ENCODE data around the gene CD28.
"Not testable (repeated sequence)": the region's sequence is repeated elsewhere in the genome, so short reads cannot be mapped to it uniquely, and the experiment has no call there.

The CD28 gene

DNA sequence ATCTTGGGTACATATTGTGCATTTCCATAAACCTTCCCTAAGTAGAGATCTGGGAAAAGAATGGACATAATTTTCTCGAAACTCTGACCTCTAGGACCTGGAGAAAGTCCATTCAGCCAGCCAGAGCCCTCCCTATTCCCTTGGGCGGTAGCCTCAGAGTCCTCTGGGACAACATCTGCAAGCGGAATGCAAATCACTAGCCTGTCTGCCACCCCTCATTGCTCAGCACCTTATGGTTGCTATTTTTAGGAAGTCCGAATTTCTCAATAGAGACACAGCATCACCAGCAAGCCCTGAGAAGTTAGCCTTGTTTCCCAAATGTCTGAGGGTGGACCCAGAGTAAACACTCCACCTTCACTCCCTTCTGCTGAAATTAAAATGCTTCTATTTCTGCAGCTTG is 17.6 kb upstream of the CD28 start:
- no peak for DNase-seq

DNA sequence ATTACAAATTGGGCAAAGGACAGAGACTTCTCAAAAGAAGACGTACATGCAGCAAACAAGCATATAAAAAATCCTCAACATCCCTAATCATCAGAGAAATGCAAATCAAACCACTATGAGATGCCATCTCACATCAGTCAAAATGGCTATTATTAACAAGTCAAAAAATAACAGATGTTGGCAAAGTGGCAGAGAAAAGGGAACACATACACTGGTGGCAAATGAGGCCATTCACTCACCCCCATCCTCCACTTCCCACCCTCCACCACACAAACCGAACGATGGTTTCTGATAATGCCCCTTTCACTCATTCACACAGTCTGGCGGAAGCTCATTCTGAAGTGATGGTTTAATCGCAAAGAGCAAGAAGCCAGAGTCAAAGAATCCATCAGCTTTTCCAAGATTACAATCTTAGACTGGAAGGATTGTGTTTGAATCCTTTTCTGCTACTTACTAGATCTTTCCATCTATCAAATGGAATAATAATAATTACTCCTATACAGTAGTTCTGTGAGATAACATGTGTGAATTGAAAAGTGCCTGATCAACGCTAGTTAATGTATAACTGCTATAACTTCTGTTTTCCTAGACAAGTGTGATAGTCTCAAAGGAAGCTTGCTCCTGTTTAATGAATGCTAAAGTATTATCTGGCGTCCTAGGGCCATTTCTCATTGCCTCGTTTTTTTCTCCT is 16.9 kb upstream of the CD28 start:
- no peak for DNase-seq

DNA sequence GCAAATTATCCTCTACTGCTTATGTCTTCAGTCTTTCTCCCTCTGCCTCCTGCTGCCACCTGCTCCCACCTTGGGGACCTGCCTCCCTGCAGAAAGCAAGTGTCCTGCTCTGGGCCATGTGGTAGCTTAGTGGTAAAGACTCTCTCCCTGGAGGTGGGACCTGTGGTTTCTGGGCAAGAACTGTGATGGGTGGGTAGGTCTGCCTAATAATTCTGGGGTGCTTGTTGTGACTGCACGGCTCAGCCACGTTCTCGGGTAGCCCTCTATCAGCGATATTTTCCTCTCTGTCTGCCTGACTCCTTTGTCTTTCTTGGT is 16.4 kb upstream of the CD28 start:
- DNase-seq, result no peak

DNA sequence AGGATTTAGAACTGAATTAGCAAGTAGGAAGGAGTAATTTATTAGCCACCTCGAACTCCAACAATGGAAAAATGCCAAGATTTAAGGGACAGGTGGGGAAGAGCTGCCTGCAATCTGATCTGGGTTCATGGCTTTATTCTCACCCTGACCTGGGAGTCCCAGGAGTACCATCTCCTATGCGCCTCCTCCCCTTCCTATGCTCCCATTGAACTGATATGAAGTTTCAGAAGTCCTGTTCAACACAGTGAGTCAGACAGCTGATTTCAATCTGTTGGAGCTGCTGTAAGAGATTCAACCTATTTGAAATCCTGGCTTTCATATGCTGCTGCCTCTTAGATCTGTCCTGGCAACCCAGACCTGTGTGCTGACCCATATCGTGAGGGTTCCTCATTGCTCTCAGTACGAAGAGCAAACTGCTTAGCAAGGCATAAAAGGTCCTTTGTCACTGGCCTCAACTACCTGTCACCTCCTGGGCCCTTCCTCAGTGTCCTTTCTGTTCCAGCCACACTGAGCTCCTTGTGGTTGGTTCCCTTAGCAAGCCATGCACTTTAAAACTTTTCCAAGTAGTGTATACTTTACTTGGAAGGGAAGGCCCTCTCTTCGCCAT is 15.9 kb upstream of the CD28 start:
- DNase-seq, result no peak

DNA sequence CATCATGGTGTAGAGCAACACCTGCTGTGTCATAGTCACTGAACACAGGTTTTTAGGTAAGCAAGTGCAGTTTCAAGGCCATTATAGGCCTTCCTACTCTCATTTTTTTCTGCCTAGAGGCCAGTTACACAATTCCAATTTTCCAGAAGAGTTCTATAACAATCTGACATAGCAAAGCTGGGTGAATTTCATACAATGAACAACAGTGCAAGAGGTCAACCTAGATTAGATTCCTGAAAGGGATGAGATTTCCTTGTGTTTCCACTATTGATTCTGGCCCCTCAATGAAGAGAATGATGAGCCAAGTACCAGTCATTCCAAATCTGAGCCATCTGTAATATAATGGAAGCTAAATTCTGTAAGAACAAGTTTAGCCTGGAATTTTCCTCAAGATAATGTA is 15.3 kb upstream of the CD28 start:
- no peak for DNase-seq

DNA sequence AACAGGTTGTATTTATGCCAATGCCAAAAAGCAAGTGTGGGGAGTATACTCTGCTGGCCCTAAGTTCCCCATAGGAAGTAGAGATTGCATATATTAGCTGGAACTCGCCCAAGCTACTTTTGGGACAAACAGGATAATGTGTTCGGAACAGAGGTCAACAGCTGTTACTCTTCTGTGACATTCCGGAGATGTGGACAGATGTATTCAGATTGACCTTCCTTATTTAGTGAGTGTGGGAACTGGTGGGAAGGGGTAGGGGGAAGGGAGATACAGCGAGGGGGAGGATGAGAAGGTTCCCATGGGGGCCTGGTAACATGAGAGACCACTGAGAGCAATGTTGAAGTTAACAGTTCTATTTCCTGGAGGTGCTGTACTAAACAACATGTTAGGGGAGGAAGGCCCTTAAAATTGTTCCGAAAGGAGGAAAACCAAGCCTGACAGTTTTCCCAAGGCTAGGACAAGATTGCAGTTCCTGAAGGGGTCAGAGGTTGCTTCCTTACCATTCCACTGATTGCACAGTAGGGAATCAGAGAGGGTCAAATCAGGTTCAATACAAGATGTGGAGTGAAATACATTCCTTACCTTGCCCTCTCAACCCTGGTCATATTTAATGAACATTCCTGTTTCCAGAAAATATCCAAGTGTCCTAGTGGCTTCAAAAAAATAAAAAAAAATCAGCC is 14.3 kb upstream of the CD28 start:
- DNase-seq, result no peak

DNA sequence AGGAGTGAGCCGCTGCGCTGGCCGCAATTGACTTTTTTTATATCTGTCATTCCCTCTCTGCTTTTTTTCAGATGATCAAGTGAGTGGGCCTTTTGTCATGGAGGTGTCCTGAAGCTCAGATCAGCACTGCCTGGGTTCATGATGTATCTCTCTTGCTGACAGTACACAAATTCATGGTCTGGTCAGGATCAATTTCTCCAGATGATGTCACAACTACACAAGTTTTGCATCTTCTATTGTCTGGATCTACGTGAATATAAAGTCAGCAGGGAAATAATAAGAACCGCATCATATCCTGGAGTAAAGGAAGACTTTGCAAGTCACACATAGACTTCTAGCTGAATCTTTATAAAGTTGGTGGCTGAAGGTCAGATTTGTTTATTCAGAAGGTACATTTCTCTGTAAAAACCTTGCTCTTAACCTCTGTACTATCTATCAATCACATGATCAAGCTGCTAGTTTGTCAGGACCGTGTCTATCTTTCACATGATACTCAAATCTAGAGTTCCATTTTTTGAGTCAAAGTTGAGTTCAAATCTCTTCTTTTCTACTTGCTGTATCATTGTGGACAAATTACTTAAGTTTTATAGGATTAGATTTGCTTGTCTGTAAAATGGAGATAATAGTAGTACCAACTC is 13.1 kb upstream of the CD28 start:
- DNase-seq, result no peak

DNA sequence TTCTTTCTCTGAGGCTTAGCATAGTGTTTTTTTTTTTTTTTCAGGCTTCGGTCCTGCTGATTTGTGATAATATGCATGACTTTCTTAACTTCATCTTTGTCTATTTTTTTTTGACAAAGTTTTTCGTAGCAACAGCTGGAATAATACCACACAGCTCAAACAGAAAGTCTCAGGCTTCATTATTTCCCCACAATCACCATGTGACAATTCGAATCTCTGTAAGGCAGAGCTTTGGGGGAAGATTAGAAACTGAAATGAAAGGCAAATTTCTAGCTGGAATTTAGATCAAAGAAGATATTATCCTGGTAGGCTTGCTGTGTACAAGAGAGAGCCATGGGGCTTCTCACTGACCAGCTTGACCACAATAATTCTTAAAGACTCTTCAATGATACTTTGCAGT is 12.2 kb upstream of the CD28 start:
- no peak for DNase-seq

DNA sequence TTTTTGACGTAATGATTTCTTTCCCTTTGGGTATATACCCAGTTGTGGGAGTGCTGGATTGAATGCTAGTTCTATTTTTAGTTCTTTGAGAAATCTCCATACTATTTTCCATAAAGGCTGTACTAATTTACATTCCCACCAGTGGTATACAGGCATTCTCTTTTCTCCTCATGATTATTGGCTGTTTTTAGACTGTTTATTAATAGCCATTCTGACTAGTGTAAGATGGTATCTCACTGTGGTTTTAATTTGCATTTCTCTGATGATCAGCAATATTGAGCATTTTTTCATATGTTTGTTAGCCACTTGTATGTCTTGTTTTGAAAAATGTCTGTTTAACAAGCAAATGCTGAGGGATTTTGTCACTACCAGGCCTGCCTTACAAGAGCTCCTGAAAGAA is 9.2 kb upstream of the CD28 start:
- no peak for DNase-seq

DNA sequence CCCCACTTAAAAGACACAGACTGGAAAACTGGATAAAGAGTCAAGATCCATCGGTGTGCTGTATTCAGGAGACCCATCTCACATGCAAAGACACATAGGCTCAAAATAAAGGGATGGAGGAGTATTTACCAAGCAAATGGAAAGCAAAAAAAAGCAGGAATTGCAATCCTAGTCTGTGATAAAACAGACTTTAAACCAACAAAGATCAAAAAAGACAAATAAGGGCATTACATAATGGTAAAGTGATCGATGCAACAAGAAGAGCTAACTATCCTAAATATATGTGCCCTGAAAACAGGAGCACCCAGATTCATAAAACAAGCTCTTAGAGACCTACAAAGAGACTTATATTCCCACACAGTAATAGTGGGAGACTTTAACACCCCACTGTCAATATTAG is 8.7 kb upstream of the CD28 start:
- DNase-seq, result not testable (repeated sequence)

DNA sequence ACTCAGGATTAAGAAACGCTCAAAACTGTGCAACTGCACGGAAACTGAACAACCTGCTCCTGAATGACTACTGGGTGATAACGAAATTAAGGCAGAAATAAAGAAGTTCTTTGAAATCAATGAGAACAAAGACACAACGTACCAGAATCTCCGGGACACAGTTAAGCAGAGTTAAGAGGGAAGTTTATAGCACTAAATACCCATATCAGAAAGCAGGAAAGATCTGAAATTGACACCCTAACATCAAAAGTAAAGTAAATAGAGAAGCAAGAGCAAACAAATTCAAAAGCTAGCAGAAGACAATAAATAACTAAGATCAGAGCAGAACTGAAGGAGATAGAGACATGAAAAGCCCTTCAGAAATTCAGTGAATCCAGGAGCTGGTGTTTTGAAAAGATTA is 8.0 kb upstream of the CD28 start:
- DNase-seq, result not testable (repeated sequence)

DNA sequence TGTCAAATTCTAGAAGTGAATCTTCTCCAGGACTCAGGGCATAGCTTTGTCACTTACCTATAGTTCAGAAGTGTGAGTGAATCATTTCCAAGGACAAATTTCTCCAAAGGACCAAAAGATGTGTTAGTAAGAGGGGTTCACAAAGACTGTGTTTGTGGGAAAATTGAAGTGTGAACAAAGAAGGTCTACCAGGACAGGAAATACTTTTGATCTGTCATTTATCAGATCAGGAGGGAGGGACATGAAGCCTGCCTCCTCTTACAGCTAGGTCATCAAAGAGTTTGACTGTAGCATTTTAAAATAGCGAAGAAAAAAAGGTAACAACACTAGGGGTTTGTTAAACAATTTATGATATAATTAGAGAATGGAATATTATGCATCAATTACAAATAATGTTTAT is 2.0 kb upstream of the CD28 start:
- no peak for DNase-seq

DNA sequence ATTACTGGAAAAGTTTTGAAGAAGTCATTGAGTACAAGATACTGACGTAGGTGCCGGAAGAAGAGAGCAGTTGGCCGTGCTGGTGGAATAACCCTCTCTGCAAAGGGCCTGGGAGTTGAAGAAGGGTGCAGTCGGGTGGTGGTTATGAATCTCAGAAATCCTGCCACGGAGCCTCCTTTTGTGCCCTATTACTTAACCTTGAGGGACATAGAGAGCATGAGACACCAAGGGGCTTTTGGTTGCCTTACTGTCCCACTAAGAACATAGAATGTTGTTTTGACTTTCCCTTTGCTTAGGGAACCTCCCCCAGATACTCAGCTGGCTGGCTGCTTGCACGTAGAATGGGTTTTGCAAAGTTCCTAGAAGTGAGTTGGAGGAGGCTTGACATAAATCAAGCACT is 1.3 kb upstream of the CD28 start:
- DNase-seq, result no peak

DNA sequence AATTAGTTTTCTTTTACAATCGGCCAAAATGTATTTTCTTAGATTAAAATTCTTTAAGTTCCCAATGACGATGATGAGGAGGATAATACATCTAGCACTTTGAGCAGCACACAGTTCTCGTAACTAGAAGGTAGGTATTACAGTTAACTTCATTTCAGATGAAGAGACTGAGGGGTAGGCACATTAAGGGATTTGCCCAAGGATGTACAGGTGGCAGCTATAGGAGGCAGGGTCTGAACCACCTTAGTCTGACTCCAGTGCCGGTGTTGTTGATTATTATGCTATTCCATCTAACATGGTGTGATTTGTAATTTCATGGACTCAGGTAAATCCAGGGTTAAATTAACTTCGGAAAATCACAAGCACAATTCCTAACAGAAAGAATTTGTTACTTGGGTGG is 1.1 kb downstream of the CD28 start:
- no peak for DNase-seq

DNA sequence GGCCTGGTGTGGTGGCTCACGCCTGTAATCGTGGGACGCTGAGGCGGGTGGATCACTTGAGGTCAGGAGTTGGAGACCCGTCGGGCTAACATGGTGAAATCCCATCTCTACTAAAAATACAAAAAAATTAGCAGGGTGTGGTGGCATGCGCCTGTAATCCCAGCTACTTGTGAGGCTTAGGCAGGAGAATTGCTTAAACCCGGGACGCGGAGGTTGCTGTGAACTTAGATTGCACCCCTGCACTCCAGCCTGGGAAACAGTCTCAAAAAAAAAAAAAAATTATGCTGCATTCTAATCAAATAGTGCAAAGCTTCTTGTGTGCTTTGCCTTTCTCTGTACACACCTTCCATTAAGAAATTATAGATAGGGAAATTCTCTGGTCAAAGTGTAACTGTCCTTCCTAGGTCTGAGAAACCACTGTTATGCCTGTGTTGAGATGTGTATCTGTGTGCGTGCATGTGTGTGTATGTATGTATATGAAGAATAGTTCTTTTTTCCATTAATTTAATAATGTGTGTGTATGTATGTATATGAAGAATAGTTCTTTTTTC is 2.5 kb downstream of the CD28 start:
- DNase-seq, result no peak

DNA sequence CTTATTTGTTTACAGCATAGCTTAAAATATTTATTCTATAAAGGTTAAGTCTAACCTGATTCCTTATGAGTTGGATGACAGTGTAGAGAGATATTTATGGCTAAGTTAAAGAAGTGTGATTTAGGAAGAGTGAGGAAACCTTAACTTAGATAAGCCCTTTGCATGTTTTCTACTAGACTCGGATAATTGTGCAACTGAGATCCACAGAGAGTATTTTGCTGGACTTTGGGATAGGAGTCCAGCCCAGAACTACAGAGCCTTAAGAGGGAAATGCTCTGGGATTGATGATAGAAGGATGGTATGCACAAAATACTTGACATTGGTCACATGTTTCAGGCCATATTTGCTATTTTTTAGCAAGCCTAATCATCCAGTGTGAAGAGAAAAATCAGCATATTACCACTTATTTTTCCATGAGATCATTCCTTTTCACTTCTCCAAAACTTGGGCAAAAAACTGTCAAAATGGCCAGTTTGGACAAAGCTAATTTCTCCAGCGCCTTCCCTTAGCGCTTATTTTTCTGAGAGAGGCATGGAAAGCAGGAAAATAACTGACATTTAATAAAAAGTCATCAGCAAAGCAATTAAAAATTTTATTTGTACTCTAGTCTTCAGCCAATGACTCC is 3.1 kb downstream of the CD28 start:
- DNase-seq, result no peak

DNA sequence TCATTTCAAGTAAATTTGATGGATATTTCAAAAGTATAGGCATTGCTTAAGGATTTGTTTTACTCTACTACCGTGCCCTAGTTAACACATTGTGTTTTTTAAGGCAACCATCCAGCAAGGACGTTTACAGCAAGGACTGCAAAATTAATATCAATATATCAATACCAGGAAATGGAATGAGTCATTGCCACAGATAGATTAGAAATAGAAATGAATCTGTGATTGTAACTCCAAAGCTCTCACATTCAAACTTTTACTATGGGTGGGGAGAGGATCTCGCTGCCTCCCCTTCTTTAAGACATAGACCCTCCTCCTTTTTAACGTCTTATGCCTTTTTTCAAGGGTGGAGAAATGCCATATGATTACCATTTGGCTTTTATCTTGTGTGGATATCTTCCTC is 3.8 kb downstream of the CD28 start:
- no peak for DNase-seq

DNA sequence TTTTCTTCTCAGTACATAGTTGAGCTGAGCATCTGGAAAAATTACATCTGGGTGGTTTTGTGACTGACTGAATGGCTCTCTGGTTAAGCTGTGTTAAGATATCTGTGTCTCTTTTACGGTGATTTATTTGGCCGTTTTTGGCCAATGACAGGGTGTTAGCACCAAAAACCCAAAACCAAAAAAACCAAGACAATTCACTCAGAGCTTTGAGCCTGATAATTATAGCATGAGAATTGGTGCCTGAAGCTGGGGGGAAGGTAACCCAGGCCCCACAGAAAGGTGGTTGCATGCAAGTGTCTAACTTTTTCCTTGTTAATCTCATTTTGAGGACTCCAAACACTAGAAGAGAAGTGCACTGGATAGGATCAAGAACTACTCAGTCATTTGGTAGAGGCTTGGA is 4.5 kb downstream of the CD28 start:
- no peak for DNase-seq

DNA sequence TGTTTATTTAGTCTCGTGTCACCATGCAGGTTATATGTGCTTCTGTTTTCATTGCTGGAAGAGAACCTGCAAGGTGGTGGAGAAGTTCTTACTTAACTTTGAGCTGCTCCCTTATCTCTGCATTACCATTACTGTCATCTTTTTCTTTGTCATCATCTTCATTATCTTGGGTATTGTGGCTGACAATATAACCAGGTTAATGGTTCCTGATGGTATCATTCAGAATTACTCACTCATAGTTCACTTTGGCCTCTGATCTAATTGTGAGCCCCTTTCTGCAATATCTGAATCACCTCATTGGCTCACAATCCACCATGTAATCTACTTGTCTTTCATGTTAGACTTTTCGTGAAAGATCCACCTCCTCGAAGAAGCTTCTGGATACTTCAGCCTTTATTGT is 5.0 kb downstream of the CD28 start:
- no peak for DNase-seq

DNA sequence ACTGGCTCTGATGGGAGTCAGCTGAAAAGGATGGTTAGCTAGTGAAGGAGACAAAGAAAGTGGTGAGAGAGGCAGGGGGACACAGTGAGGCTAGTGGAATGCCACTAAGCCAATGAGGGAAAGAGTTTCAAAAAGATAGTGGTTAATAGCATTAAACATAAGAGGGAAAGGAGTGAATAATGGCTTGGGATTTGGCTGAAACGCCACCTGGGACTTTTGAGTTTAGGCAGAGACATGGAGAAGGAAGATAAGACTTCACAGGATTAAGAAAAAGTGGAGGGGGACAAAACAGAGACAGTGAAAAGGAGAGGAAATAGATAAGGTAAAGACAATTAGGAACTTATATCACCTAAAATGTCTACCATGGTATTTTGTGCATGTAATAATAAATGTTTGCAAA is 6.9 kb downstream of the CD28 start:
- no peak for DNase-seq

DNA sequence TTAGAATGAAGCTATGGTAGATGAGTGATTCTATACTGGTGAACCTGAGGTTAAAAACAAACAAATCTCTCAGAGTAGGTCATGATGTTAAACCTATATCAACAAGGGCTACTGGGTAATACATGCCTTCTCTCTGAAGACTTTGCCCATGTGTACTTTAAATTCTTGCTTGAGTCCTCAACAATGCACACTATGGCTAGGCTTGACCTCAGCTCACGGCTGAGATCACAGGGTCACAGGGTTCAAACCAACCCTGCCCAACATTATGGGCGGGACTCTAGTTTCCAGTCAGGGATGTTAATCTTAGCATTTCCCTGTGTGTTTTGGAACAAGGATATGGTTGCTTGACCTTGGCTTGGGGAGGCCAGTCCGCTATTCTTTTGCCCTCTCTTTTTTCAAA is 7.7 kb downstream of the CD28 start:
- DNase-seq, result no peak

DNA sequence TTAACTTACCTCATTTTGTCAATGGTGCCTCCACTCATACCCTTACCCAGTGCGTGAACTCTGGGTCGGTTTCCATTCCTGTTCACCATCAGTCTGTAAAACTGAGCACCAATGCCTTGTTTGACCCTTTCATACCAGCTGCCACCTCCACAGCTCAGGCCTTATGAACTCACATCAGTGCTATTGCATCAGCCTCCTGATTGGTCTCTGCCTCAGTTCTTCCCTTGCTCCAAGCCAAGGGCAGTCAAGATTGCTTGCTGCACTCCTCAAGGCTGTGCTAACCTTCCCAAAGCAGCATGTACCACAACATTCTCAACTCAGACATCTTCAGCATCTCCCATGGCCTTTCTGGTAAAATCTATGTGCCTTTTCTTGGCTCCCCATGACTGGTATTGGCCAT is 9.3 kb downstream of the CD28 start:
- DNase-seq, result no peak

DNA sequence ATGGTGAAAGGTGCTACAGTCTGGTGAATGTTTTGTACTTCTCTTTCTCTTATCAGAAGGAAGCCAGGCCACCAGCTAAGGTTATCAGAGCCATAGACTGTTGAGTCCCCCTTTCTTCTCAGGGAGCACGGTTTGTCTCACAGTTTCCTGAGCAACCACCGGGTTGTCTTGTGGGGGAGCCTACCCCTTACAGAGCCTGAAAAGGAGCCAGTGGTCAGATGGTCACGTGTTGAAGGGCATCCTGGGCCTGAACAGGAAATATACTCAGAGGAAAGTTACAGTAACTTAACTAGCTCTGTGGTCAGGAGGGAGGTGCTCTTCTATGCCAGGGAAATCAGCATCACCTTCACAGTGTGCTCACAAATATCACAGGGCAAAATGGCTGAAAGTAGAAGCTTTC is 11.6 kb downstream of the CD28 start:
- DNase-seq, result no peak
